IPS-11a (cell line): Measurements from ENCODE around the gene MOB1A.

Source experiments
- H3K4me3 ChIP-seq: one replicate; pipeline ENCODE4 v1.5.1; 2013; ENCODE audit warnings: low read depth, low read length, control low read depth

MOB1A gene

GRCh38 chr2:74109551-74109950 lies 69.1 kb downstream of the MOB1A start:
- H3K4me3 ChIP-seq: no peak overlapping the region

- H3K4me3 ChIP-seq: no peak overlapping the region
These were observed 71.6 kb downstream of the MOB1A start for GRCh38 chr2:74107071-74107470.

GRCh38 chr2:74105413-74105812 lies 73.3 kb downstream of the MOB1A start:
- no peak overlapping the region for H3K4me3 ChIP-seq

- no peak overlapping the region for H3K4me3 ChIP-seq
These were observed 73.8 kb downstream of the MOB1A start for GRCh38 chr2:74104839-74105238.

- no peak overlapping the region for H3K4me3 ChIP-seq
These were observed 74.9 kb downstream of the MOB1A start for GRCh38 chr2:74103763-74104162.
